Heart left ventricle (tissue), 16 donors: ENCODE measurements around the gene USP40. TPM values are rescaled to one million over a fixed set of nuclear protein-coding genes. Genes with fewer than 3 reads are reported as not detected.

Experiments
- ATAC-seq, 4 donors: fragments of 200-7000 bp; cut with Tn5 transposase; one replicate each; pipeline ENCODE4 v1.9.1; 2020 to 2022; ENCODE audit warnings: moderate library complexity in 4 of 4, mild to moderate bottlenecking in 3 of 4, moderate number of reproducible peaks in 1 of 4
- DNase-seq, 5 donors: peaks; one replicate each; pipeline ENCODE4 v3.0.0-alpha.2; 2020
- H3K27ac ChIP-seq, 12 donors: fragments of 200-600 bp; sonication (generic) in 4 of 12; one replicate each; pipeline versions ENCODE4 v1.5.0 to v1.8.0; 2016 to 2022; ENCODE audit warnings: mild to moderate bottlenecking in 2 of 12
- H3K27me3 ChIP-seq, 9 donors: fragments of 200-600 bp; sonication (generic) in 2 of 9; one replicate each; pipeline versions ENCODE4 v1.5.1 to v1.8.0; 2016 to 2022; ENCODE audit warnings: mild to moderate bottlenecking in 3 of 9
- H3K36me3 ChIP-seq, 9 donors: fragments of 200-600 bp; sonication (generic) in 2 of 9; one replicate each; pipeline versions ENCODE4 v1.5.0 to v1.8.0; 2018 to 2022; ENCODE audit warnings: mild to moderate bottlenecking in 2 of 9
- H3K4me1 ChIP-seq, 12 donors: fragments of 200-600 bp; sonication (generic) in 4 of 12; one replicate each; pipeline versions ENCODE4 v1.5.0 to v1.8.0; 2016 to 2022; ENCODE audit warnings: mild to moderate bottlenecking in 3 of 12
- H3K4me3 ChIP-seq, 12 donors: fragments of 200-600 bp; sonication (generic) in 4 of 12; one replicate each; pipeline versions ENCODE4 v1.5.0 to v1.8.0; 2017 to 2022; ENCODE audit warnings: mild to moderate bottlenecking in 9 of 12, moderate library complexity in 4 of 12
- H3K9me3 ChIP-seq, 12 donors: fragments of 200-600 bp; sonication (generic) in 4 of 12; one replicate each; pipeline versions ENCODE4 v1.5.0 to v1.8.0; 2016 to 2022; ENCODE audit warnings: mild to moderate bottlenecking in 1 of 12
- CTCF ChIP-seq, 12 donors: fragments of 200-600 bp; sonication (generic) in 4 of 12; IDR thresholded peaks; one replicate each; pipeline versions ENCODE4 v1.5.0 to v1.8.0; 2018 to 2022; ENCODE audit warnings: antibody characterized with exemption in 12 of 12, mild to moderate bottlenecking in 5 of 12
- POLR2A ChIP-seq, 2 donors: fragments of 450-650 bp; IDR thresholded peaks; one replicate each; pipeline ENCODE4 v1.6.1; 2017; ENCODE audit warnings: antibody characterized with exemption in 2 of 2, mild to moderate bottlenecking in 2 of 2, moderate library complexity in 2 of 2
- WGBS, 4 donors: extraction: QIAGEN DNeasy Blood & Tissue Kit in 2 of 4; methylation state at CpG; one replicate each; pipeline versions ENCODE4 v1.1.5 to v1.1.7; 2013 to 2018; 5-methylcytosine and 5-hydroxymethylcytosine counted together
- intact Hi-C, 10 donors: fragments of 100-400 bp; cut with DNase I; formaldehyde crosslinking; loops; one replicate each; pipeline versions ENCODE4 v1.11.1 to v1.14.2; 2022
- polyA plus RNA-seq, 2 donors: library from polyadenylated mRNA; stranded (reverse); fragments of 200-250 nt; gene quantifications; one replicate each; pipeline ENCODE4 v1.2.3, GENCODE V29; 2013
- total RNA-seq, 9 donors: library from RNA; depleted of rRNA in 2 of 9; stranded (reverse); fragments of >200 nt in 2 of 9; fragmentation: NEBNext Ultra II Directional in 3 of 9; extraction: Animal tissue kit (Norgen Biotek cat#: 25700) in 3 of 9; gene quantifications; one replicate each; pipeline versions ENCODE4 v1.1.0 to v1.2.4, GENCODE V29; 2016 to 2023
- donor health status: ischemic (EF 13 %, LVEDD 7.1; RV severe dilation, severe dysfunction).
- donor health status: healthy with polysubstance abuse.
- donor health status: DM: no; HTN: yes; CAD: no.
- donor health status: DM: no; HTN: no; CAD: no.
- donor health status: ischemic (EF 25% LVEDD 6.9; RV normal size, moderate dysfunction).
- donor health status: ischemic (EF 25% LVEDD 5.7; RV mildly dilated, moderate dysfunction).
- donor health status: healthy.
- donor health status: DM: yes; HTN: yes; CAD: no.
- donor health status: ischemic (EF 35%, LVEDD 5.7; RV mildly dilated, moderate dysfunction).
- donor health status: nonischemic (EF 11% LVEDD 7.7; RV severe dilation, severe dysfunction).
- donor health status: DM: yes; HTN: yes; CAD: no.
- donor health status: PGD.
- donor health status: ischemic (EF 29% LVEDD 5.4; RV normal size, mild dysfunction).
- donor health status: nonischemic (EF 23%, LVEDD 6.1; RV moderate dilation, normal function).

Gene USP40
- total and polyA plus RNA-seq, 11 donors = 11.1 to 21.8 (median 18.2) TPM

- ATAC-seq = no peak
- Histone ChIP-seq H3K27me3 (no peaks in the 10 kb centered on the region), H3K27ac (no peak overlapping the region), H3K9me3 (no peaks in the 10 kb centered on the region), H3K4me3 (no peak overlapping the region), H3K36me3 (peaks cover 0 to 92% (median 74%) of the 10 kb centered on the region in 9 donors), H3K4me1 (peaks cover 0 to 15% (median 7%) of the 10 kb centered on the region in 12 donors)
- 86 to 94% (median 89%) methylated on average over 3 of the region's 3 CpGs for WGBS, 4 donors
- TF ChIP-seq CTCF (IDR thresholded peaks at IDR 0.05) (no peak), POLR2A (IDR thresholded peaks at IDR 0.05) (no peak)
- DNase-seq = no peak
- intact Hi-C loops = no loop called here
Observed at GRCh38 chr2:233491326-233491725, 75.3 kb downstream of the USP40 start.

- ATAC-seq = no peak
- Histone ChIP-seq H3K27ac (no peak overlapping the region), H3K36me3 (peaks cover 0 to 92% (median 74%) of the 10 kb centered on the region in 9 donors), H3K4me1 (peaks cover 0 to 16% (median 9%) of the 10 kb centered on the region in 12 donors), H3K9me3 (no peaks in the 10 kb centered on the region), H3K4me3 (no peak overlapping the region), H3K27me3 (no peaks in the 10 kb centered on the region)
- WGBS, 4 donors = 89 to 94% (median 93%) methylated on average over 7 of the region's 7 CpGs
- TF ChIP-seq CTCF (IDR thresholded peaks at IDR 0.05) = no peak
- intact Hi-C loops = no loop called here
- no peak for DNase-seq
Observed at GRCh38 chr2:233490831-233491230, 75.8 kb downstream of the USP40 start.

- TF ChIP-seq POLR2A (IDR thresholded peaks at IDR 0.05) (no peak), CTCF (IDR thresholded peaks at IDR 0.05) (no peak)
- peaks cover 0 to 94% (median 80%) of the 10 kb centered on the region in 9 donors for H3K36me3 ChIP-seq
- no peak for DNase-seq
- no peak overlapping the region for H3K27ac ChIP-seq
- ATAC-seq = peak in 1 of 4 donors; percentile 33
- intact Hi-C loops = no loop called here
- WGBS, 4 donors = 87 to 97% (median 93%) methylated on average over 6 of the region's 6 CpGs
- no peaks in the 10 kb centered on the region for H3K9me3 ChIP-seq
- no peak overlapping the region for H3K4me3 ChIP-seq
- no peaks in the 10 kb centered on the region for H3K27me3 ChIP-seq
- peaks cover 0 to 16% (median 9%) of the 10 kb centered on the region in 12 donors for H3K4me1 ChIP-seq
Observed at GRCh38 chr2:233489666-233490065, 76.9 kb downstream of the USP40 start.

- no peak for ATAC-seq
- H3K4me1 ChIP-seq = peaks cover 0 to 16% (median 9%) of the 10 kb centered on the region in 12 donors
- intact Hi-C loops = no loop called here
- TF ChIP-seq CTCF (IDR thresholded peaks at IDR 0.05) (no peak), POLR2A (IDR thresholded peaks at IDR 0.05) (no peak)
- no peak for DNase-seq
- no peaks in the 10 kb centered on the region for H3K9me3 ChIP-seq
- no peak overlapping the region for H3K4me3 ChIP-seq
- no peak overlapping the region for H3K27ac ChIP-seq
- no peaks in the 10 kb centered on the region for H3K27me3 ChIP-seq
- H3K36me3 ChIP-seq = peaks cover 0 to 94% (median 81%) of the 10 kb centered on the region in 9 donors
- 84 to 91% (median 89%) methylated on average over 10 of the region's 10 CpGs for WGBS, 4 donors
Observed at GRCh38 chr2:233489143-233489542, 77.4 kb downstream of the USP40 start.
